Uterus (tissue), 2 donors: ENCODE results near the gene CHN2.

Source experiments
- CTCF ChIP-seq, 4 experiments: fragments of 200-600 bp in 2 of 4; fragments of 450-650 bp in 2 of 4; sonication (generic) in 2 of 4; IDR thresholded peaks; one replicate each; pipeline ENCODE4 v1.5.1; 2016 to 2019; ENCODE audit warnings: antibody characterized with exemption in 4 of 4, mild to moderate bottlenecking in 2 of 4, moderate library complexity in 1 of 4
- POLR2A ChIP-seq, 2 donors: fragments of 450-650 bp; IDR thresholded peaks; one replicate each; pipeline ENCODE4 v1.6.1; 2016; ENCODE audit warnings: antibody characterized with exemption in 2 of 2, mild to moderate bottlenecking in 1 of 2, moderate library complexity in 1 of 2

DNA sequence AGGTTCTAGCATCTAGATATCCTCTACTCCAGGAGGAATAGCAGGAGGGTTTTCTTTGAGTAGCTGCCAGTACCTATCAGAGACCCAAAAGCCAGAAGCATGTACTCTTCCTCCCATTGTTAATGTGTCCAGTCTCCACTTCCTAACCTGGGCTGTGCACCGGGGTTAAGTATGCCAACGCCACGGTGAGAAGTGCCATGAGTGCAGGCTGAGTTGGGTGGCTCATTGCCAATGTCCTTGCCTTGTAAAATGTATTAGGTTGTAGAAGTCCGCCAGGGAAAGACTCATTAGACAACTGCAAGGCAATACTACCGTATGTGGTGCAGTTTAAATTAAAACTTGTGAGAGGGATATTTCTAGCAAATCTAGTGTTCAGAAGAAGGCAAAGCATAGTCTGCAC, 314.0 kb downstream of the CHN2 start:
- no peak for TF ChIP-seq CTCF (IDR thresholded peaks at IDR 0.05)
- TF ChIP-seq POLR2A (IDR thresholded peaks at IDR 0.05), result no peak
